Measurements from ENCODE around the gene ISM2. TPM values are rescaled to one million over a fixed set of nuclear protein-coding genes. Genes with fewer than 3 reads are reported as not detected.

ISM2 gene
- total RNA-seq, 1 donor from 2014 or later: 0.07 TPM

DNA sequence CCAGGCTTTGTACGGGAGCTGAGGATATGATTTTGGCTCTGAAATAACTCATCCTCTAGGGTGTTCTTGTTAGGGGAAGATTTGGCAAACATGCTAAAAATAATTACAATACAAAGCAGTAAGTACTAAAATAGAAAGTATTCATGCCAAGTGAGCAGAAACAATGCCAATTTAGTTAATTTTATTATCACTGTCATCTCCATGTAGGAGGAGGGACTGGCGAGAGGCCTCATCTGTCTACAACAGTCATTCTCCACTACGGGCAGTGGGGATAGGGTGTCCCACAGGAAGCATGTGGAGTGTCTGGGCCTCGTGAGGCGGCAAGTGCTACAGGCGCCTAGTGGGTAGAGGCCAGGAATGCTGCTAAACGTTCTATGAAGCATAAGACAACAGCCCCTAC lies 3.3 kb downstream of the ISM2 start:
- Mint-ChIP-seq H3K9me3 (no peaks in the 10 kb centered on the region), H3K27ac (no peak overlapping the region), H3K4me1 (peaks cover 2% of the 10 kb centered on the region), H3K27me3 (peaks cover 32% of the 10 kb centered on the region), H3K4me3 (no peak overlapping the region), H3K36me3 (ENCODE audit: low read depth) (no peaks in the 10 kb centered on the region)
- DNase-seq: no peak
- intact Hi-C loops (cut with micrococcal nuclease): no loop called here

DNA sequence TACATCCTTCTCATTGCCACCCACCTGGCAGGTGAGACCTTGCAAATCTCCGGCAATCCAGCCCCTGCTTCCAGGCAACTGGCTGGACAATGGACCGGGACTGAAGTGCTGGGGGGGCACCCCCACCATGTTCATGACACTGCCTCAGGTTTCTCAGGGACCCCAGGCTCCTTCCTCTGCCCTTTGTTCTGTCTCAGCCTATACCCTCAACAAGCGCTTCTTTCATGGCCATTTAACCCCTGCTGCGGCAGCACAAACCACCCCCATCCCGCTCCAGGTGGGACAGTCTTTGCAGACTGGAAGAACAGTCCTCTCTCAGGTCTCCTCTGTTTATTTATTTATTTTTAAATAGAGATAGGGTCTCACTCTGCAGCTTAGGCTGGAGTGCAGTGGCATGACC lies 7.6 kb downstream of the ISM2 start:
- H3K4me3 Mint-ChIP-seq: no peak overlapping the region
- no peaks in the 10 kb centered on the region for H3K9me3 Mint-ChIP-seq
- no peak overlapping the region for H3K27ac Mint-ChIP-seq
- intact Hi-C loops (cut with micrococcal nuclease): no loop called here
- H3K4me1 Mint-ChIP-seq: no peaks in the 10 kb centered on the region
- no peak for DNase-seq
- peaks cover 7% of the 10 kb centered on the region for H3K27me3 Mint-ChIP-seq
- H3K36me3 Mint-ChIP-seq (ENCODE audit: low read depth): no peaks in the 10 kb centered on the region

DNA sequence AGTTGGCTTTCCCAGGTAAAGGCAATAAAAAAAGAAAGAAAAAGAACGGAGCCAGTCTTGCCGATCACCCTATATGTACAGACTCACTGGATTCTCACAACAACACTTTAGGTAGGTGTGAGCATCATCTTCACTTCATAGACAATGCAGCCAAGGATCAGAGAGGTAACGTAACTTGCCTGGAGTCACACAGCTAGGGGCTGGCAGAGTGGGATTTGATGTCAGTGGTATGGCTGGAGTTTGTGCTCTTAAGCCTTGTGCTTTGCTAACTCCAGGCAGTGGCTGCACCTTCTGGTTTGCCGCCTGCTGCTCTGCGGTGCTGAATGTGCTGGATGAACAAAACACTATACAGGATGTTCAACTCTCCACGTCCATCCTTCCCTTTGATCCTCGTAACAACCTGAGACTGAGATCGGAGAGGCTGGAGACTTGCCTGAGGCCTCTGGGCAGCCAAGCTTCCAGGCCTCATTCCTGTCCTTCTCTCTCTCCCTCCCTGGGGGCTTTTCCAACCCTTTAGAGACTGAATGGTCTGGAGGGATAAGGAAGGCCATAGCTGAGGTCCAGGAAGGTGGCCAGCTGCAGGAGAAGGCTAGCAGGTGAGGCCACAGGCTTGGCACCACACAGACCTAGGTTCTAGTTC lies 8.1 kb downstream of the ISM2 start:
- Mint-ChIP-seq H3K4me3 (no peak overlapping the region), H3K9me3 (no peaks in the 10 kb centered on the region), H3K36me3 (ENCODE audit: low read depth) (no peaks in the 10 kb centered on the region), H3K27ac (no peak overlapping the region), H3K27me3 (peaks cover 3% of the 10 kb centered on the region), H3K4me1 (no peaks in the 10 kb centered on the region)
- no peak for DNase-seq
- intact Hi-C loops (cut with micrococcal nuclease): no loop called here

DNA sequence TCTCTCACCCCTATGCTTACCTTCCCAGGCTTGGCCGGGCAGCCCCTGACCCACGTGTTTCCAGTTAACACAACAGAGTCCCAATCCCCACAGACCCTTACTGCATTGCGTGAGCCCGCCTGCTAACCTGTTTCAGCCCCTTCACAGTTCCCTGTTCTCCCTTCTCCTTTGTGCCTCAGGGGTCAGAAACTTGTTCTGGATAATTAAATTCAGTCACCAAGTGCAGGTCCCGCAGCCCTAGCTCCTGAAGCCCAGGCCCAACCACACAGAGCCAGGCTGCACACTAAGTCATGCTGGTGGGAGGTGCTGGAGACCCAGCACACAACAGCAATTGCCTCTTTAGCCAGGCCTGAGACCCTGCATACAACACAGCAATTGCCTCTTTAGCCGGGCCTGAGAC lies 9.6 kb downstream of the ISM2 start:
- no peaks in the 10 kb centered on the region for H3K9me3 Mint-ChIP-seq

DNA sequence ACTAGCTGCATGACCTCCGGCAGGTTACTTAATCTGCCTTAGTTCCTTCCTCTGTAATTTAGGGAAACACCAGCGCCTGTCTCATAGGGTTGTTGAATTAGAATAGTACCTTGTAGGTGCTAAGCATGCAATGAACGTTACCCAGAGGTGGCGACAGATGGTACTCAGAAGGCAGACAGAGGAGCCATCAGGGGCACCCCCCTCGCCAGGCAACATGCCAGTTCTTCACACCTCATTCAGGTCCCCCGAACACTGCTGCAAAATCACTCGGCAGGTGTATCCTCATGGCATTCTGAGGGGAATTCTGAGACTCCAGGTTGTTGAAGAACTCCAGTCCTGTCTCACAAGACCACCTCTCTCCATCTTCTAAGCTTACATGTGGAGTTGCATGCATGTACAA lies 10.1 kb downstream of the ISM2 start:
- H3K4me1 Mint-ChIP-seq: no peaks in the 10 kb centered on the region
- H3K36me3 Mint-ChIP-seq (ENCODE audit: low read depth): no peaks in the 10 kb centered on the region
- no peak overlapping the region for H3K4me3 Mint-ChIP-seq
- H3K27me3 Mint-ChIP-seq: no peaks in the 10 kb centered on the region
- no peak overlapping the region for H3K27ac Mint-ChIP-seq
- intact Hi-C loops (cut with micrococcal nuclease): no loop called here
- H3K9me3 Mint-ChIP-seq: no peaks in the 10 kb centered on the region
- no peak for DNase-seq

More for the DNA sequence above, 9.6 kb downstream of the ISM2 start:
- Mint-ChIP-seq H3K4me1 (no peaks in the 10 kb centered on the region), H3K27me3 (no peaks in the 10 kb centered on the region), H3K4me3 (no peak overlapping the region), H3K27ac (no peak overlapping the region), H3K36me3 (ENCODE audit: low read depth) (no peaks in the 10 kb centered on the region)
- intact Hi-C loops (cut with micrococcal nuclease): no loop called here
- no peak for DNase-seq

DNA sequence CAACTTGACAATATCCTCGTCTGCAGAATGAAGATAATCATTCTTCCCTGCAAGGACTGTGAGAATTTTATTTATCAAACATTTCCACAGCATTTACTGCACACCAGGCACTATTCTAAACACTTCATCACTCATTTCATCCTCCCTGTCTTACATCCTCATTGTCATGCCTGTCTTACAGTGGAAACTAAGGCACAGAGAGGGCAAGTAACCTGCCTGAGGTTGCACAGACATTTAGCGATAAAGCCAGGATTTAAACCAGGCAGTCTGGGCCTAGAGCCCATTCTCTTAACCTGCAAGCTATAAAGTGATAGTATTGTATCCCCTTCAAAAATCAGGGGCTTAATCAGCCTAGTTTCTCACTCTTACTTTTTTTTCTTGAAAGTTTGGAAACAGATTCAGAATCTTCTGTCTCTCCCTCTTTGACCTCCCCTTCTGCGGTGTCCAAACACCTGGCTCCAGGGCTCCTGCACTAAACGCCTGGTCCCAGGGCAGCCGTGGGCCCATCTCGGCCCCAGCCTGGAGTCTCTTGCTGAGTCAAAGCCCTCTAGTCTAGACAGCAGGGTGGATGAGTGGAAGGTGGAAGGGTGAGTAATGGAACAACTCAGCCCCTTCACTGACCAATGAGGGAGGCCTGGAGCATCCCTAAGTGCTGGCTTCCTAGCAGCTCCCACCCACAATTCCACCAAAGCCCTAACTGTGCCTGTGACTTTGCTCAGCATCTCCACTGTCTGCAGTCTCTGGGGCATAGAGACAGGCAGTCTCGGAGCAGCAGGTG lies 12.5 kb downstream of the ISM2 start:
- no peaks in the 10 kb centered on the region for H3K9me3 Mint-ChIP-seq
- no peaks in the 10 kb centered on the region for H3K4me1 Mint-ChIP-seq
- H3K27me3 Mint-ChIP-seq: no peaks in the 10 kb centered on the region
- H3K4me3 Mint-ChIP-seq: no peak overlapping the region
- DNase-seq: no peak
- H3K36me3 Mint-ChIP-seq (ENCODE audit: low read depth): no peaks in the 10 kb centered on the region
- no peak overlapping the region for H3K27ac Mint-ChIP-seq
- intact Hi-C loops (cut with micrococcal nuclease): no loop called here

DNA sequence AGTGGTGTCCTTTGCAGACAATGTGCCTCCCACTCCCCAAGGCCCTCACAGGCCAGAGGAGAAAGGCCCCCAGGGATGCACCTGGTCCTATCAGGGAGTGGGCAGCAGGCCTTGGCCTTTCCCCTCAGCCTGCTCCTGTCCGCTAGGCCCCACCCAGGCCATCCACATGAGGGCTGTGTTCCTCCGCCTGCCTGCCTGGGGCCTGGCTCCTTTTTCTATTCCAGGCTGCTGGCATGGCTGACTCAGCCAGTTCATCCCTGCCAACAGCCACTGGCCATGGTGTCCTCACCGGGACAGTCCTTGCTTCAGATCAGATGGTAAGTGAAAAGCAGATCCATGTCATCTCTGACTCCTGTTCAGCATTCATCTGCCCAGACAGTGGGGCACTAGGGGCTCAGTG lies 13.4 kb downstream of the ISM2 start:
- no peaks in the 10 kb centered on the region for H3K4me1 Mint-ChIP-seq
- no peak overlapping the region for H3K4me3 Mint-ChIP-seq
- intact Hi-C loops (cut with micrococcal nuclease): no loop called here
- DNase-seq: no peak
- no peaks in the 10 kb centered on the region for H3K27me3 Mint-ChIP-seq
- no peak overlapping the region for H3K27ac Mint-ChIP-seq
- no peaks in the 10 kb centered on the region for H3K36me3 Mint-ChIP-seq (ENCODE audit: low read depth)
- no peaks in the 10 kb centered on the region for H3K9me3 Mint-ChIP-seq

DNA sequence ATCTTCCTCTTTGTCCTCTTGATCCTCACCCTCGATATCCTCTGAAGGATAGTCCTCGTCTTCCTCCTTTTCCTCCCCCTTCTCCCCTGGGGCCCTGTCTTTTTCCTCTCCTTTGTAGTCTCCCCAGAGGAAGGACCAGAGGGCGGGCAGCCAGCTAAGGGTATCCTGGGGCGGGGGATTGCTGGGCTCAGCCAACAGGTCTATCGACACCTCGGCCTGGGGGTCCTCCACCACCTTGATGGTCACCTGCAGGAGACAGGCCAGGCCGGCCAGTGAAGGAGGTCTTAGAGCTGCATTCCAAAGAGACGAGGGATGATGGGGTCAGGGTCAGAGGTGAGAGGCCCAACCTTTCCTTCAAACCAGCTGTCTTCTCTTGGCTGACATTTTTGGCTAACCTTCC lies 16.2 kb downstream of the ISM2 start:
- no peaks in the 10 kb centered on the region for H3K27me3 Mint-ChIP-seq
- no peaks in the 10 kb centered on the region for H3K4me1 Mint-ChIP-seq
- no peaks in the 10 kb centered on the region for H3K9me3 Mint-ChIP-seq
- no peaks in the 10 kb centered on the region for H3K36me3 Mint-ChIP-seq (ENCODE audit: low read depth)
- DNase-seq: no peak
- H3K4me3 Mint-ChIP-seq: no peak overlapping the region
- H3K27ac Mint-ChIP-seq: no peak overlapping the region
- intact Hi-C loops (cut with micrococcal nuclease): no loop called here

DNA sequence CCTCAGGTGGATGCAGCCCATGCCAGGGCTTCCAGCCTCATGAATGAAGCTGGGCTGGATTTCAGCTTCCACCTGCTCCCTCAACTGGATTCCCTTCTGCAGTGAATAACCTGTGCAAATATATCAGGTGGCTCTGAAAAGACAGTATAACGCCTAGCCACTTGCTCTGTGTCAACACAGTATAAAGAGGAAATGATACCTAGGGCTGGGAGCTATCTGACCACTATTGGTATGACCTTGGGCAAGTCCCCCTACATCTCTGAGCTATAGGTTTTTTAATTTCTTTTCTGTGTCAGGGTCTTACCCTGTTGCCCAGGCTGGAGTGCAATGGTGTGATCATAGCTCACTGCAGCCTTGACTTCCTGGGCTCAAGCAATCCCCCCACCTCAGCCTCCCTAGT lies 19.8 kb downstream of the ISM2 start:
- no peak for DNase-seq
- no peaks in the 10 kb centered on the region for H3K36me3 Mint-ChIP-seq (ENCODE audit: low read depth)
- no peak overlapping the region for H3K4me3 Mint-ChIP-seq
- no peaks in the 10 kb centered on the region for H3K27me3 Mint-ChIP-seq
- intact Hi-C loops (cut with micrococcal nuclease): no loop called here
- no peaks in the 10 kb centered on the region for H3K9me3 Mint-ChIP-seq
- H3K4me1 Mint-ChIP-seq: no peaks in the 10 kb centered on the region
- no peak overlapping the region for H3K27ac Mint-ChIP-seq

DNA sequence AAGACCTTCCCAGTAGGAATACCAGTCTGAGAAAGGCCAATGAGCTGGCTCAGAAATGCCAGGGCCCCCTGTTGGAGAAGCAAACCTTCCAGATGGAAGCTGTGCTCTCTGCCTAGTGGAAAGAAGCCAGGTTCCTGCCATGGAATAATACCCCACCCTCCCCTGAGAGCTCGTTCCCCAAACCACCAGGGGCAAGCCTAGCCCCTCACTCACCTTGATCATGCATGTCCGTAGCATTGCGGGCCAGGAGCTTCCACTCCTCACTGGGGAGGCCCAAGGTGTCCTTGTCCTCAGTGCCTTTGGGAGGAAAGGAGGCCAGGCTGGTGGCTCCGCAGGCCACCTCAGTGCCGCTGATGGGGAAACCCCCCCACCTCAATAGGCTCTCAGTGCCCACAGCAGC lies 20.6 kb downstream of the ISM2 start:
- no peak for DNase-seq
- intact Hi-C loops (cut with micrococcal nuclease): no loop called here

DNA sequence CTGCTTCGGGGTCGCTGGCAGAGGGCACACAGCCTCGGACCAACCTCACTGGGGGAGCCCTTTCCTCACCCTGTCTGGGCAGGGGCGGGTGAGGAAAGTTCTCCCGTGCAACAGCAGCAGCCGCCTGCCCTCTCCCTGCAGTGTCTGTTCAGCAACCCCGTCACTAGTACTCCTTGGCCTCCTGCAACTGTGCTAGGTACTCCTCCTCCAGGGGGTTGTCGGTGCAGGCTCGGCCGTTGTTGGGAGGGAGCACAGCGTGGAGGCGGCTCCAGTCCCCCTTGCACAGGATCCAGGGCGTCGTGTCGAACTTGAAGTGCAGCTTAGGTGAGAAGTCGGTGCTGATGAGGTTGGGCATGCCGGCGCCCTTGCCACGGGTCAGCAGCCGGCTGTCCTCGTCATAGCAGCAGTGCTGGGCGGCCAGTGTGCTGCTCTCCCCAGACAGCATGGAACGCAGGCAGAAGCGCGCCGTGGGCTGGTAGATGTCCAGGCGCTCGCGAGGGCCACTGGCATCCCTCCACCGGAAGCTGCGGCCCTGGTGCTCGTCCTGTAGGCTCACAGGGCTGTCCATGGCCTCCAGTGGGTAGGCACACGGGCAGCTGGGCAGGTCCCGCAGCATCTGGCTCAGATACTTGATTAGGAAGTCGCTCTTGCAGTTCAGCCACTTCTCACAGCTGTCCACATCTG lies 23.0 kb downstream of the ISM2 start:
- Mint-ChIP-seq H3K9me3 (no peaks in the 10 kb centered on the region), H3K36me3 (ENCODE audit: low read depth) (no peaks in the 10 kb centered on the region), H3K4me3 (no peak overlapping the region), H3K4me1 (no peaks in the 10 kb centered on the region), H3K27ac (no peak overlapping the region), H3K27me3 (peaks cover 2% of the 10 kb centered on the region)
- no peak for DNase-seq
- intact Hi-C loops (cut with micrococcal nuclease): no loop called here

More for the DNA sequence above, 20.6 kb downstream of the ISM2 start:
- H3K27me3 Mint-ChIP-seq: no peaks in the 10 kb centered on the region
- no peak overlapping the region for H3K4me3 Mint-ChIP-seq
- H3K27ac Mint-ChIP-seq: no peak overlapping the region
- no peaks in the 10 kb centered on the region for H3K9me3 Mint-ChIP-seq
- no peaks in the 10 kb centered on the region for H3K4me1 Mint-ChIP-seq
- H3K36me3 Mint-ChIP-seq (ENCODE audit: low read depth): no peaks in the 10 kb centered on the region

DNA sequence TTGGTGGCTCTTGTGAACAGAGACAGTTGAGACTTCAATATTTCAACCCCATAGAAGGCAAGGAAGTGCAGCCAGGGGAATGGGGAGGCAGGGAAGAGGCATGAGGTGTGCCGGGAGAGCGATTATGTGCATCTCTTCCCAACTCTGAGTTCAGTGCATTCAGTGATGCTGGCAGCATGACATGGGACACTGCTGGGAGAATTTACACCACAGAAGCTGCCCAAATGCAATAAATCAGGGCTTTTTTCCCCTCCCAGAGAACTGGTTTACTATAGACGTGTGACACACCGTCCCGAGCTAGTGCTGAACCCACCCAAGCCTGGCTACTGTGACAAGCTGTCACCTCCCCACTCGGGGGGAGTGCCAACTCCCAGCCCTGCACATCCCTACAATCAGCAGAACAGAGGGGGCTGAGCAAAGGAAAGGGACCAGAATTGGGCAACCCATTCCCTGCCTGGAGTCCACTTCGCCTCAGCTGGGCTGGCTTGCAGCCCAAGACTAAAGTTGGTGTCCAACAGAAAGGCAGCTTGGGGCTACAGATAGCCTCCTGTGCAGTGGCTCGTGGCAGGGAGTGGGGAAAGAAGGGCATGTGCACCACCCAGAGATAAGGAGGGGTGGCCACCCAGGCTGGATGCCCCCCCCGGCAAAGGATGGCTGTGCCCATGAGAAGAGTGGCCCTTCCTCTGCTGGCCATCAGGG lies 24.0 kb downstream of the ISM2 start:
- H3K4me3 Mint-ChIP-seq: no peak overlapping the region
- H3K27ac Mint-ChIP-seq: no peak overlapping the region
- peaks cover 2% of the 10 kb centered on the region for H3K36me3 Mint-ChIP-seq (ENCODE audit: low read depth)
- H3K9me3 Mint-ChIP-seq: no peaks in the 10 kb centered on the region
- no peak for DNase-seq
- H3K27me3 Mint-ChIP-seq: peaks cover 2% of the 10 kb centered on the region
- intact Hi-C loops (cut with micrococcal nuclease): no loop called here
- H3K4me1 Mint-ChIP-seq: no peaks in the 10 kb centered on the region

DNA sequence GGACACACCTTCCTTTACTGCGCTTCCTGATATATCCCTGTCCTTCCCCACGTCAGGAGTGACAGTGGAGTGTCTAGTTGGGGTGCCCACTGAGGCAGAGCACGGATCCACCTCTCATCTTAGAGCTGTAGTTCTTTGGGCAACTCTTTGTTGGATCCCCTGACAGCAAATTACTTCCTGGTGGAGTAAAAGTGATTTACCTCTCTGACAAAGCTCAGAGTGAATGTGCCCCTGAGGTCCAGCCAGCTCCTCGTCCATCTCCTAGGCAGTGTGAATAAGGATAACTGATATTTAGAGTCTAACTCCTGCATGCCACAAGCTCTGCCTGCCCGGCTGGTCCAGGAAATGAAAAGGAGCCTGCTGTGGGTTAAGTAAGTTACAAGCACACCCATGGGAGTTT lies 24.7 kb downstream of the ISM2 start:
- Mint-ChIP-seq H3K27ac (no peak overlapping the region), H3K27me3 (peaks cover 2% of the 10 kb centered on the region), H3K4me1 (no peaks in the 10 kb centered on the region), H3K9me3 (no peaks in the 10 kb centered on the region), H3K36me3 (ENCODE audit: low read depth) (peaks cover 9% of the 10 kb centered on the region), H3K4me3 (no peak overlapping the region)
- no peak for DNase-seq
- intact Hi-C loops (cut with micrococcal nuclease): no loop called here
